Esophagus muscularis mucosa (tissue), 3 donors: ENCODE results near the gene SHB.
A peak's percentile ranks its signal among the peaks of the same experiment; 100 is the strongest.

ENCODE experiments used
- CTCF ChIP-seq, 3 experiments: fragments of 200-600 bp in 2 of 3; fragments of 450-650 bp in 1 of 3; sonication (generic) in 2 of 3; IDR thresholded peaks; one replicate each; pipeline ENCODE4 v1.5.1; 2017 to 2019; ENCODE audit warnings: antibody characterized with exemption in 3 of 3, mild to moderate bottlenecking in 2 of 3, moderate library complexity in 1 of 3
- POLR2A ChIP-seq: fragments of 450-650 bp; IDR thresholded peaks from one replicate; pipeline ENCODE4 v1.6.1; 2017; ENCODE audit warnings: antibody characterized with exemption, moderate library complexity, mild to moderate bottlenecking, low read depth
- POLR2AphosphoS5 ChIP-seq, 2 donors: sonication (generic); formaldehyde crosslinking; IDR thresholded peaks; one replicate each; pipeline ENCODE4 v1.6.1; 2017; ENCODE audit warnings: antibody characterized with exemption in 2 of 2

- no peak for TF ChIP-seq CTCF (IDR thresholded peaks at IDR 0.05)
- TF ChIP-seq POLR2A: no peak
- peak in 1 of 2 donors; percentile 41 for TF ChIP-seq POLR2AphosphoS5 (IDR thresholded peaks at IDR 0.05)
These were observed 84.1 kb downstream of the SHB start for GRCh38 chr9:37984672-37985611.
